Subcutaneous abdominal adipose tissue (tissue), 5 donors: Measurements from ENCODE around the gene LRP1-AS.
A peak's percentile ranks its signal among the peaks of the same experiment; 100 is the strongest.

Experiments used
- H3K27ac ChIP-seq: one replicate; pipeline ENCODE4 v1.7.0; 2013; ENCODE audit warnings: low read depth, mild to moderate bottlenecking, inconsistent platforms, low read length, moderate library complexity
- H3K27me3 ChIP-seq, 5 donors: one replicate each; pipeline ENCODE4 v1.7.0; 2013; ENCODE audit warnings: low read length in 5 of 5, inconsistent platforms in 1 of 5; ENCODE audit not compliant: control insufficient read depth in 5 of 5, insufficient read depth in 4 of 5
- H3K36me3 ChIP-seq, 5 donors: one replicate each; pipeline ENCODE4 v1.7.0; 2013; ENCODE audit warnings: low read length in 5 of 5; ENCODE audit not compliant: control insufficient read depth in 5 of 5, insufficient read depth in 5 of 5
- H3K4me1 ChIP-seq, 5 donors: one replicate each; pipeline ENCODE4 v1.7.0; 2013; ENCODE audit warnings: low read length in 5 of 5, mild to moderate bottlenecking in 3 of 5, moderate library complexity in 1 of 5; ENCODE audit not compliant: control insufficient read depth in 5 of 5, insufficient read depth in 5 of 5
- H3K4me3 ChIP-seq, 5 donors: one replicate each; pipeline ENCODE4 v1.7.0; 2013; ENCODE audit warnings: low read length in 5 of 5, low read depth in 1 of 5
- H3K9ac ChIP-seq, 5 donors: one replicate each; pipeline ENCODE4 v1.7.0; 2013; ENCODE audit warnings: low read length in 5 of 5, mild to moderate bottlenecking in 4 of 5, moderate library complexity in 3 of 5
- H3K9me3 ChIP-seq, 5 donors: one replicate each; pipeline ENCODE4 v1.7.0; 2013; ENCODE audit warnings: low read length in 5 of 5; ENCODE audit not compliant: control insufficient read depth in 5 of 5
- donor health status: healthy.
- donor health status: healthy.
- donor health status: healthy.
- donor health status: healthy.
- donor health status: healthy.

Gene LRP1-AS

DNA sequence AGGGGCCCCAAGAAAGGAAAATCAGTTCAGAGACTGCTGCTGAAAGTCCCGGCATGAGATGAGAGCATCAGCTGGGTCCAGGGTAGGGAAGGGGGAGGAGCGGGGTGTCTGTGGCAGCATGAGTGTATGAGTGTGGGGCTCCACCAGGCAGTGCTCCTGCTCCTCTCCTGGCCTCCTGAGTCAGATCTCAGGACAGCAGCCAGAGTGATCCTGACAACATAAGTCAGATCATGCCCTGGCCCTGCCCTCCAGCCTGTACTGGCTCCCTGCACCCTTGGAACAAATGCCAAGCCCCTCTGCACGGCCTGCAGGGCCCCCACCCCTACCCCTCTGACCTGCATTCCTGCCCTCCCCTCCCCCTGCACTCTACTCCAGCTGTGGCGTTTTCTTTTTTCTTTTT is 24.2 kb upstream of the LRP1-AS start:
- Histone ChIP-seq H3K9me3 (no peaks in the 10 kb centered on the region), H3K36me3 (peaks cover 3 to 95% (median 91%) of the 10 kb centered on the region in 5 donors), H3K4me1 (peaks cover 0 to 24% (median 10%) of the 10 kb centered on the region in 5 donors), H3K27me3 (no peaks in the 10 kb centered on the region), H3K9ac (no peak overlapping the region), H3K27ac (peak overlapping the region; percentile 35), H3K4me3 (no peak overlapping the region)

DNA sequence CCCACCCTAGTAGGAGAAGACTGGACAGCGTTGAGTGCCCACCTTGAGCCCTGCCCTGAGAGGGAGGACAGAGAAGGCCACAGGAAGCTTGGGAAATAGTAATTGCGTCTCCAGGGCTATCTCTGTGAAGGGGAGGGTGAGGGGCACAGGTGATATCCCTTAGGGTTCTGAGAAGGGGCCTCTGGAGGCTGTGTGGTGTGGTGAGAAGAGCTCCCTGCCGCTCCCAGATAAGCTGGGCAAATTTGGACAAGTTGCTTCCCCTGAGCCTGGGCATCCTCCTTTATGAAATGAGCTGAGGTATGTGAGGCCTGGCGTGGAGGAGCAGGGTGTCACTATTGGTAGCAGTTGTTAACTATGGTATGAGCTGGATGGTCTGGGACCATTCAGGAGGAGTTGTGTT is 23.5 kb upstream of the LRP1-AS start:
- no peaks in the 10 kb centered on the region for H3K9me3 ChIP-seq
- no peaks in the 10 kb centered on the region for H3K27me3 ChIP-seq
- no peak overlapping the region for H3K9ac ChIP-seq
- no peak overlapping the region for H3K4me3 ChIP-seq
- peaks cover 0 to 24% (median 10%) of the 10 kb centered on the region in 5 donors for H3K4me1 ChIP-seq
- peak overlapping the region; percentile 35 for H3K27ac ChIP-seq
- H3K36me3 ChIP-seq, result peaks cover 0 to 95% (median 89%) of the 10 kb centered on the region in 5 donors

DNA sequence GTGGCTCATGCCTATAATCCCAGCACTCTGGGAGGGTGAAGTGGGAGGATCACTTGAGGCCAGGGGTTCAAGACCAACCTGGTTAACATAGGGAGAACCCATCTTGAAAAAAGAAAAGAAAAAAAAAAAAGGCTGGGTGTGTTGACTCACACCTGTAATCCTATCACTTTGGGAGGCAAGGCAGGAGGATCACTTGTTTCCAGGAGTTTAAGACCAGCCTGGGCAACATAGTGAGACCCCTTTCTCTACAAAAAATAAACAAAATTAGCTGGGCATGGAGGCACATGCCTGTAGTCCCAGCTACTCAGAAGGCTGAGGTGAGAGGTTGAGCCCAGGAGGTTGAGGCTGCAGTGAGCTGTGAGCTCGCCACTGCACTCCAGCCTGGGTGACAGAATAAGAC is 23.0 kb upstream of the LRP1-AS start:
- Histone ChIP-seq H3K27ac (no peak overlapping the region), H3K9me3 (no peaks in the 10 kb centered on the region), H3K4me1 (peaks cover 0 to 22% (median 10%) of the 10 kb centered on the region in 5 donors), H3K9ac (no peak overlapping the region), H3K36me3 (peaks cover 0 to 95% (median 89%) of the 10 kb centered on the region in 5 donors), H3K4me3 (no peak overlapping the region), H3K27me3 (no peaks in the 10 kb centered on the region)

DNA sequence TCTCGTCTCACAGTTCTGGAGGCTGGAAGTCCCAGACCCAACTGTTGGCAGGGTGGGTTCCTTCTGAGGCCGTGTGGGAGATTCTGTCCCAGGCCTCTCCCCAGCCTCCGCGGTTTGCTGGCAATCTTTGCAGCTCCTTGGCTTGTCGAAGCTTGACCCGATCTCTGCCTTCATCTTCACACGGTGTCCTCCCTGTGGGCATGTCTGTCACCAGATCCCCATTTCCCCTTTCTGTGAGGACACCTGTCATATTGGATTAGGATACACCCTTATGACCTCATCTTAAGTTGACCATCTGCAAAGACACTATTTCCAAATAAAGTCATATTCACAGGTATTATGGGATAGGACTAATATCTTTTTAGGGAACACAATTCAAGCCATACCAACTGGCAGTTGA is 22.6 kb upstream of the LRP1-AS start:
- H3K9me3 ChIP-seq, result no peaks in the 10 kb centered on the region
- H3K4me1 ChIP-seq, result peaks cover 0 to 21% (median 10%) of the 10 kb centered on the region in 5 donors
- no peak overlapping the region for H3K27ac ChIP-seq
- peaks cover 0 to 95% (median 88%) of the 10 kb centered on the region in 5 donors for H3K36me3 ChIP-seq
- H3K4me3 ChIP-seq, result no peak overlapping the region
- no peaks in the 10 kb centered on the region for H3K27me3 ChIP-seq
- H3K9ac ChIP-seq, result no peak overlapping the region

DNA sequence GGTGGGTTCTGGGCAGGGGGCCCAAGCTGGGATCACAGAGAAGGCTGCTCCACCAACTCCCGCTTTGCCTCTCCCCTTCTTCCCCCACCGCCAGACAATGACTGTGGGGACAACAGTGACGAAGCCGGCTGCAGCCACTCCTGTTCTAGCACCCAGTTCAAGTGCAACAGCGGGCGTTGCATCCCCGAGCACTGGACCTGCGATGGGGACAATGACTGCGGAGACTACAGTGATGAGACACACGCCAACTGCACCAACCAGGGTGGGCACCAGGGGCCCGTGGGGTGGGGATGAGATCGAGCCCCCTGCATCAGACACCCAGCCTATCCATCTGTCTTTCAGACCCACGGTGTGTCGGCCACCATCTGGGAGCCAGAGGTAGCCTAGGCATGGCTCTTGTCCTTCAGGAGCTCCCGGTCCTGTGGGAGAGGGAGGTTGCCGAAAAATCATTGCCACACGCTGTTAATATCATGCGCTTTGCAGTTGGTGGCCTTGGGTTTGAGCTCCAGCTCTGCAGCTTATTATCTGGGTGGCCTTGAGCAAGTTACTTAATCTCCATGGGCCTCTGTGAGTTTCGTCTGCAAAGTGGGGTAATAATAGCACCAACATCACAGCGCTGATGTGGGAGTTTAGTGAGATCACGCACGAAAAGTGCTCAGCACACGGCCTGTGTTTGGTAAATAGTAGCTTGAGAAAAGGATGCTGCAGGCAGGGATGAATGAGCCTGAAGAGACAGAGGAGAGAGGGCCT is 21.8 kb upstream of the LRP1-AS start:
- Histone ChIP-seq H3K27ac (no peak overlapping the region), H3K27me3 (no peaks in the 10 kb centered on the region), H3K36me3 (peaks cover 3 to 95% (median 89%) of the 10 kb centered on the region in 5 donors), H3K9me3 (no peaks in the 10 kb centered on the region), H3K4me3 (no peak overlapping the region), H3K9ac (no peak overlapping the region), H3K4me1 (peaks cover 0 to 25% (median 10%) of the 10 kb centered on the region in 5 donors)

DNA sequence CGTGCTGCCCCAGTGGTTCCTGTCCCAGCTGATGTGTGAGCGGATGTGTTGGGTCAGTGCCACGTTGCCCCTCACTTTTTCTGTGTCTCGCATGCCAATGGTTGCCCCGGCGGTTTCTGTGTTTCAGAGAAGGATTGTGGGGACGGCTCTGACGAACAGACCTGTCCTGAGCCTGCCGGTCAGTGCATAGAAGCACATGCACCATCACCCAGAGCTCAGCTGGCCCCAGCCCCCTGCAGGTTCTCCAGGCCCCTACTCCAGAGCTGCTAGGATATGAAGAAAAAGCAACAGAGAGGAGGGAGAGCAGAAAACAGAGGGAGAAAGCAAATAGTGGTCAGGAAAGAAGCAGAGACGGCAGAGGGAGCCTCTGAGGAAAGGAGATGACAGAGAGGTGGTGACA is 20.6 kb upstream of the LRP1-AS start:
- Histone ChIP-seq H3K4me1 (peaks cover 0 to 25% (median 10%) of the 10 kb centered on the region in 5 donors), H3K9ac (no peak overlapping the region), H3K27ac (no peak overlapping the region), H3K36me3 (peaks cover 5 to 93% (median 84%) of the 10 kb centered on the region in 5 donors), H3K27me3 (no peaks in the 10 kb centered on the region), H3K4me3 (no peak overlapping the region), H3K9me3 (no peaks in the 10 kb centered on the region)

DNA sequence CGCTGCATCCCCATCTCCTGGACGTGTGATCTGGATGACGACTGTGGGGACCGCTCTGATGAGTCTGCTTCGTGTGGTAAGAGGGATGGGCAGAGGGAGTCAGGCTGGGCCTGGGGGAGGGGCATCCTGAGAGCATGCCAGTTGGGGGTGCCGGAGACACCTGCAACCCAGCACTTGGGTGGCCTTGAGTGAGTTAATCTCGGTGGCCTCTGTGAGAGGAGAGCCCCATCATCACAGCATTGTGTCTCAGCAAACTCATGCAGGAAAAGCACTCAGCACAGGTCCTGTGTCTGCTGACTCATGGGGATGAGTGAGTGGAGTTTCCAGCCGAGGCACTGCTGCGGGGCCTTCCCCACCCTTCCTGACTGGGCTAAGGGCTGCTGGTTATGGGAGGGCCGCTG is 19.6 kb upstream of the LRP1-AS start:
- Histone ChIP-seq H3K27me3 (no peaks in the 10 kb centered on the region), H3K27ac (peak overlapping the region; percentile 60), H3K9me3 (no peaks in the 10 kb centered on the region), H3K4me3 (no peak overlapping the region), H3K9ac (no peak overlapping the region), H3K4me1 (peaks cover 0 to 34% (median 16%) of the 10 kb centered on the region in 5 donors), H3K36me3 (peaks cover 5 to 95% (median 90%) of the 10 kb centered on the region in 5 donors)

DNA sequence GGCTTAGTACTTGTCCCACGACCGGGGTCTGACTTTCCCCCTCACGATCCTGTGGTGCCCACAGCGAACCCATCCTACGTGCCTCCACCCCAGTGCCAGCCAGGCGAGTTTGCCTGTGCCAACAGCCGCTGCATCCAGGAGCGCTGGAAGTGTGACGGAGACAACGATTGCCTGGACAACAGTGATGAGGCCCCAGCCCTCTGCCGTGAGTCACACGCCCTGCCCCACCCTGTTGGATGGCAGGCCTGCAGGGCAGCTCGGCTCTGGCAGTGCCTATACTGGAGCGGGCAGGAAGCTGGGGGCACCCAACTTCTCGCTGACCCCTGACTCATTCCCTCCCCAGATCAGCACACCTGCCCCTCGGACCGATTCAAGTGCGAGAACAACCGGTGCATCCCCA is 18.3 kb upstream of the LRP1-AS start:
- Histone ChIP-seq H3K4me3 (no peak overlapping the region), H3K9ac (no peak overlapping the region), H3K9me3 (no peaks in the 10 kb centered on the region), H3K27me3 (no peaks in the 10 kb centered on the region), H3K27ac (no peak overlapping the region), H3K36me3 (peaks cover 5 to 98% (median 92%) of the 10 kb centered on the region in 5 donors), H3K4me1 (peaks cover 0 to 31% (median 14%) of the 10 kb centered on the region in 5 donors)

DNA sequence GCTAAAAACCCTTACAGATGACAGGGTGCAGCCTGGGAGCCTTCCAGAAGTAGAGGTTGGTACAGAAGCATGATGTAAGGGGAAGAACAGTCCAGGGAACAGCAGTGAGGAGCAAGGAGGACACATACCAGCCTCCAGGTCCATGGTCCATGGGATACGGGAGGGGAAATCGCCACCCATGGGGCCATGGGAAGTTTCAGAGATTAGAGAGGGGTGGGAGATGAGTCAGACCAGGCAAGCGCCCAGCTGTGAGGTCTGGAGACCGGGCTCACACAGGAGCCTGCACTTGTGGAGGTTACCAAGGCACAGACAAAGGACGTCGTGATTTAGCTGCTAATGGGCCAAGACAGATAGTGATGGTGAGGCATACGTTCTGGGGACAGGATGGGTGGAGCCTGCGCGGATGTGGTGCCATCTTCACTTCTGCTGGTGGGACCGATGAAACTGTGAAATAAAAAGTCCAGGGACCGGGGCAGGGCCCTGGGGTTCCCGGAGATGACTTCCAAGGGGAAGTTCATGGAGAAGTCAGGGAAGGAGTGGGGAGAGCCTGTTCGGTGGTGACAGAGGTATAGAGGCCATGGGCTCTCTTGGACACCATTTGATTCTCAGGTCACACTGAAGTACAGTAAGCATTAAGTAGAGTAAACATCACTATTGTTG is 17.7 kb upstream of the LRP1-AS start:
- Histone ChIP-seq H3K9ac (no peak overlapping the region), H3K27me3 (no peaks in the 10 kb centered on the region), H3K9me3 (no peaks in the 10 kb centered on the region), H3K27ac (peak overlapping the region; percentile 30), H3K4me3 (no peak overlapping the region), H3K4me1 (peaks cover 0 to 33% (median 14%) of the 10 kb centered on the region in 5 donors), H3K36me3 (peaks cover 5 to 98% (median 93%) of the 10 kb centered on the region in 5 donors)

DNA sequence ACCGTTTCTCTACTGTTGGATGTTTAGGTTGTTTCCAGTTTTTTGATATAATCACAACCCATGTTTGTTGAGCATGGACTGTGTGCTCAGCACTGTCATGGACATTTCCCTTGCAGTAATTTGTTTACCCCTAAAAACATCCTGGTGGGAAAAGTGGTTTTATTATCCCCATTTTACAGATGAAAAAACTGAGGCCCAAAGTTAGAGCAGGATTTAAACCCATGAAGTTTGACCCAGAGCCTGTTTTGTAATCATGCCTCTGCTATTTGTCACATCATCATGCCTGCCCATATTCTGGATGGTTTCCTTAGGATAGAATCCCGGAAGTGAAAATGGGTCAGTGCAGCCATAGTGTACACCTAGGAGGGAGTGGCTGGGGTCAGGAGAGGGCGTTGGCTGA is 17.0 kb upstream of the LRP1-AS start:
- peaks cover 1 to 38% (median 20%) of the 10 kb centered on the region in 5 donors for H3K4me1 ChIP-seq
- no peaks in the 10 kb centered on the region for H3K27me3 ChIP-seq
- no peak overlapping the region for H3K9ac ChIP-seq
- H3K27ac ChIP-seq, result peak overlapping the region; percentile 30
- H3K9me3 ChIP-seq, result no peaks in the 10 kb centered on the region
- H3K36me3 ChIP-seq, result peaks cover 5 to 98% (median 93%) of the 10 kb centered on the region in 5 donors
- no peak overlapping the region for H3K4me3 ChIP-seq
